A549 (cell line): Measurements from ENCODE around the gene MTMR12.

Source experiments
- BHLHE40 ChIP-seq: IDR thresholded peaks from 2 replicates; pipeline ENCODE4 v1.6.1; 2012; ENCODE audit warnings: low read depth, low read length, inconsistent platforms
- CEBPB ChIP-seq, 2 experiments: fragments of >200 bp in 1 of 2; sonication (Bioruptor Twin) in 1 of 2; formaldehyde crosslinking in 1 of 2; IDR thresholded peaks; 2 replicates each; pipeline ENCODE4 v1.6.1; 2012 to 2016
- EP300 ChIP-seq, 2 experiments: fragments of >200 bp; sonication (Bioruptor Twin); formaldehyde crosslinking; IDR thresholded peaks; 2 replicates in 1 of 2; 3 replicates in 1 of 2; pipeline ENCODE4 v1.6.1; 2016 to 2017
- JUNB ChIP-seq: fragments of >200 bp; sonication (Bioruptor Twin); formaldehyde crosslinking; IDR thresholded peaks from 2 replicates; pipeline ENCODE4 v1.6.1; 2016
- KDM1A ChIP-seq: fragments of 200-600 bp; sonication (generic); IDR thresholded peaks from 2 replicates; pipeline ENCODE4 v1.6.1; 2016; ENCODE audit warnings: low read depth, mild to moderate bottlenecking
- MAZ ChIP-seq: fragments of 150-350 bp; IDR thresholded peaks from 2 replicates; pipeline ENCODE4 v1.6.1; 2014; ENCODE audit warnings: antibody characterized with exemption, low read depth, low read length, borderline replicate concordance
- NPAS2 ChIP-seq: fragments of 250-450 bp; sonication (Bioruptor Pico); IDR thresholded peaks from 2 replicates; pipeline ENCODE4 v1.8.0; 2022; ENCODE audit warnings: mild to moderate bottlenecking, moderate library complexity, borderline replicate concordance
- POLR2A ChIP-seq: IDR thresholded peaks from 2 replicates; pipeline ENCODE4 v1.6.1; 2012; ENCODE audit warnings: mild to moderate bottlenecking, low read length
- RAD21 ChIP-seq, 2 experiments: fragments of >200 bp in 1 of 2; sonication (Bioruptor Twin) in 1 of 2; formaldehyde crosslinking in 1 of 2; IDR thresholded peaks in 1 of 2; conservative IDR thresholded peaks in 1 of 2; 2 replicates in 1 of 2; 3 replicates in 1 of 2; pipeline ENCODE4 v1.6.1; 2012 to 2018; ENCODE audit warnings: inconsistent platforms in 1 of 2
- RNF2 ChIP-seq: fragments of 200-600 bp; sonication (generic); IDR thresholded peaks from 2 replicates; pipeline ENCODE4 v1.6.1; 2016; ENCODE audit warnings: low read depth, mild to moderate bottlenecking, antibody characterized with exemption, moderate library complexity, borderline replicate concordance
- TF ChIP-seq, protein P1 (sequence below): IDR thresholded peaks from 2 replicates; pipeline ENCODE4 v1.6.1; 2012
- TF ChIP-seq, protein P2 (sequence below): fragments of >200 bp; sonication (Bioruptor Twin); formaldehyde crosslinking; IDR thresholded peaks from 3 replicates; pipeline ENCODE4 v1.5.1; 2016
- TF ChIP-seq, protein P3 (sequence below): IDR thresholded peaks from 2 replicates; pipeline ENCODE4 v1.6.1; 2012

DNA sequence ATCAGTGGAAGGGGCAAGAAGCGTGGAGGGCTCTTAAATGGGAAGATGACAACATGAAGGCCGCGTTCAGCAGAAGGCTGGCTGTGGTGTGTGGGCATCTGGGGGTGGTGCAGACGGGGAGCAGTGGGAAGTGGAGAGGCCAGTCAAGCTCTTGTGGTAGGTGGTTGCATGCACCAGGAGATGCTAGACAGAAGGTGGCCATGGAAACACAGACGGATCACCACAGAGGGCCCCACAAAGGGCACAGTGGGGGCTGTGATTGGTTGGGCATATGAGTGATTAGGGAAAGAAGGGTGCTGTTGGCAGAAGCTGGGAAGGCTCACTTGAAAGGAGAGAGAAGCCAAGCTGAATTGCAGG, 14.7 kb downstream of the MTMR12 start:
- TF ChIP-seq CEBPB (IDR thresholded peaks at IDR 0.05) (no peak), POLR2A (no peak), EP300 (IDR thresholded peaks at IDR 0.05) (no peak), RNF2 (no peak), KDM1A (no peak), MAZ (no peak), JUNB (no peak), NPAS2 (CRISPR knock-in tag) (no peak), BHLHE40 (no peak), RAD21 (conservative IDR thresholded peaks at IDR 0.05 in 1 of 2, IDR thresholded peaks at IDR 0.05 in 1 of 2) (no peak)
- TF ChIP-seq, protein P1, sequence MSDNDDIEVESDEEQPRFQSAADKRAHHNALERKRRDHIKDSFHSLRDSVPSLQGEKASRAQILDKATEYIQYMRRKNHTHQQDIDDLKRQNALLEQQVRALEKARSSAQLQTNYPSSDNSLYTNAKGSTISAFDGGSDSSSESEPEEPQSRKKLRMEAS: no peak
- TF ChIP-seq, protein P2, sequence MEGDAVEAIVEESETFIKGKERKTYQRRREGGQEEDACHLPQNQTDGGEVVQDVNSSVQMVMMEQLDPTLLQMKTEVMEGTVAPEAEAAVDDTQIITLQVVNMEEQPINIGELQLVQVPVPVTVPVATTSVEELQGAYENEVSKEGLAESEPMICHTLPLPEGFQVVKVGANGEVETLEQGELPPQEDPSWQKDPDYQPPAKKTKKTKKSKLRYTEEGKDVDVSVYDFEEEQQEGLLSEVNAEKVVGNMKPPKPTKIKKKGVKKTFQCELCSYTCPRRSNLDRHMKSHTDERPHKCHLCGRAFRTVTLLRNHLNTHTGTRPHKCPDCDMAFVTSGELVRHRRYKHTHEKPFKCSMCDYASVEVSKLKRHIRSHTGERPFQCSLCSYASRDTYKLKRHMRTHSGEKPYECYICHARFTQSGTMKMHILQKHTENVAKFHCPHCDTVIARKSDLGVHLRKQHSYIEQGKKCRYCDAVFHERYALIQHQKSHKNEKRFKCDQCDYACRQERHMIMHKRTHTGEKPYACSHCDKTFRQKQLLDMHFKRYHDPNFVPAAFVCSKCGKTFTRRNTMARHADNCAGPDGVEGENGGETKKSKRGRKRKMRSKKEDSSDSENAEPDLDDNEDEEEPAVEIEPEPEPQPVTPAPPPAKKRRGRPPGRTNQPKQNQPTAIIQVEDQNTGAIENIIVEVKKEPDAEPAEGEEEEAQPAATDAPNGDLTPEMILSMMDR: no peak
- TF ChIP-seq, protein P3, sequence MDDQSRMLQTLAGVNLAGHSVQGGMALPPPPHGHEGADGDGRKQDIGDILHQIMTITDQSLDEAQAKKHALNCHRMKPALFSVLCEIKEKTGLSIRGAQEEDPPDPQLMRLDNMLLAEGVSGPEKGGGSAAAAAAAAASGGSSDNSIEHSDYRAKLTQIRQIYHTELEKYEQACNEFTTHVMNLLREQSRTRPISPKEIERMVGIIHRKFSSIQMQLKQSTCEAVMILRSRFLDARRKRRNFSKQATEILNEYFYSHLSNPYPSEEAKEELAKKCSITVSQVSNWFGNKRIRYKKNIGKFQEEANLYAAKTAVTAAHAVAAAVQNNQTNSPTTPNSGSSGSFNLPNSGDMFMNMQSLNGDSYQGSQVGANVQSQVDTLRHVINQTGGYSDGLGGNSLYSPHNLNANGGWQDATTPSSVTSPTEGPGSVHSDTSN: no peak
